RPMI7951 (cell line): Measurements from ENCODE around the gene ELFN2. TPM values are rescaled to one million over a fixed set of nuclear protein-coding genes. Genes with fewer than 3 reads are reported as not detected.

Experiments used
- DNase-seq: peaks from one replicate; pipeline ENCODE4 v3.0.0-alpha.2; 2012; ENCODE audit warnings: low read depth
- total RNA-seq: library from RNA; depleted of rRNA; stranded (reverse); fragments of >200 nt; shearing (Covaris generic); gene quantifications from 2 replicates; pipeline ENCODE4 v1.2.3, GENCODE V29; 2014

Gene ELFN2
- total RNA-seq, 1 experiment from 2014 or later, result under 0.01 TPM

DNA sequence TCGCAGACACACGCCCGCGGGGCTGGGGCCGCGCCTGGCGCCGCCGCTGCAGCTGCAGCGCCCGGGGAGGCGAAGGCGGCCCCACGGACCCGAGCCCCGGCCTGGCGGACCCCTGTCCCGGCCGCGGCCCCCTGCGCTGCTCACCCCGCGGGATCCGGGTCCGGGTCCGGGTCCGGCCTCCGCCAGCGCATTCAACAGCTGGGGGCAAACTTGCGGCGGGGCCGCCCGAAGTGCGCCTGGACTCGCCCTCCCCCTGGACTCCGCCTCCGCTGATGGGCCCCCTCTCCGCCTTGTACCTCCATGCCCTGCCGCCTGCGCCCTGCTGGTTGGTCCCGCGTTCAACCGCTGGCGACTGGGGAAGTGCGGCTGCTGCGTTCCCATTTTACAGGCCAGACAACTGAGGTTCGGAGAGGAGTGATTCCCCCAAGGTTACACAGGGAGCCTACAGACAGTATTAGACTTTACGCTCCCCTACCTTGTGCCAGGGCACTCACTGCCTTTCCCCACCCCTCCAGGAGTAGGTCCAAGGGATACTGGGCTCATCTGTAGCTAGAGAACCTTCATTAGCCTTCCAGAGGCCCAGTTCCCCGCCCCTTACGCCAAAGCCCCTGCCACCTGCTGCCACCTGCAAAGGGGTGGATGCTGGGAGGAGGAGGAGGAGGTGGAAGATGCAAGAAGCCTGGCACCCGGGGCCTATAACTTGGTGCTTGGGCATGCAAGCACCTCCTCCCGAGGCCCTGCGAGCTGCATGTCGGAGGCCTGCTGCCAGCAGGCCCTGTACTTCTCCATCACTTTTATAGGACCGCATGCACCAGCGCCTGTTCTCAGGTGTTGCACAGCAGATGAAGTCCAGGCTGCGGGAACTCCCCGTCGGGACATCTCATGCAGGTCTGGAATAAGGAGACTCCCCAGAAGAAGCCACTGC is 694 bp upstream of the ELFN2 start:
- DNase-seq, result no peak

DNA sequence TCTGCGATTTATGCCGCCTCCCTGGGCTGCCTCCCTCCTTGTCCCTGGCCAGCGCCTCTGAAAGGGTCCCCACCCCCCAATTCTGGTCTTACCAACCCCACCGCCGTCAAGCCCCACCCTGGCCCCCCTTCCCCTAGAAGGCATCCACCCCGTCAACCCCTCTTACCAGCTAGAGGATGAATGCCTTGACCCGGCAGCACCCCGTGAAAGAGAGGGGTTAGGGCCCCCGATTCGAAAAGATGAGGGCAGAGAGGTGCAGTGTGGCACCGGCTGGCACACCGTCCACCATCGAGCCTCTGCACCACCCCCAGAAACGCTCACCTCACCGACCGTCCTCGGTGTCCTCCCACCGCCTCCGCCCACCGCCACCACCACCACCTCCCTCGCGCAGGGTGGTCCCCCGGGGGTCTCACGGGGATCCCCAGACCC is 559 bp downstream of the ELFN2 start:
- no peak for DNase-seq

DNA sequence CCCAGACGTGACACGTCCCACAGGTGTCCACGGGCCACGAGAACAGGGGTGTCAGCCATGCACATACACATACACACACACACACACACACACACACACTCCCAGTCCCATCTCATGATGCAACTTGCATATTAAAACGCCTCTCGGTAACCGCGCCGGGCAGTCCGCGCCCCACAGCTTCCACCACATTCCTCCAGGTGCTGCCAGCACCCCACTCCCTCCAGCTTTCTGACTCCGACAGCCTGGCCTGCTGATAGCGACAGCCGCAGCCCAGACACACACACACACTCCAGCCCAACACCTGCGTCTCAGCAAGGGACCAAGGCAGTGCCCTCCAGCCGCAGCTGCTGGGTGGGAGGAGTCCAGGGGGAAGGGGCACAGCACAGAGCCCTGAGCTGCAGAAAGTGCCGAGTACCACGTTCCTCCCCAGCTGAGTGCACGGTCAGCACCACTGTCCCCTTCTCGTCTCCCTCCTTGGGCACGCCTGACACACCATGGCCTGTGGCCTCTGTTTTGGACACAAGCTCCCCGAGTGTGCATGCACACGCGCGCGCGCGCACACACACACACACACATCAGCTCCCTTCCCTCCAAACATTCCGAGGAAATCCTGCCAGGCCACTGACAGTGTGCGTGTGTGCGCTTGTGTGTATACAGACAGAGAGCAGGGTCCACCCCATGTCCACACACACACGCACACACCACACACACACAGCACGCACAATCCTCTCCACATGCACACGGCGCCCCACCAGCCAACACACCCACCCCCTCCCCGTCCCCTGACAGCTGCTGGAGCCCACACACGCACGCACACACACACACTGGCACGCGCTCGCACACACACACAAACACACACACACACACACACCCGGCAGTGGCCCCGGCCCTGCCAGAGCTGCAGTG is 1.2 kb downstream of the ELFN2 start:
- DNase-seq, result no peak

DNA sequence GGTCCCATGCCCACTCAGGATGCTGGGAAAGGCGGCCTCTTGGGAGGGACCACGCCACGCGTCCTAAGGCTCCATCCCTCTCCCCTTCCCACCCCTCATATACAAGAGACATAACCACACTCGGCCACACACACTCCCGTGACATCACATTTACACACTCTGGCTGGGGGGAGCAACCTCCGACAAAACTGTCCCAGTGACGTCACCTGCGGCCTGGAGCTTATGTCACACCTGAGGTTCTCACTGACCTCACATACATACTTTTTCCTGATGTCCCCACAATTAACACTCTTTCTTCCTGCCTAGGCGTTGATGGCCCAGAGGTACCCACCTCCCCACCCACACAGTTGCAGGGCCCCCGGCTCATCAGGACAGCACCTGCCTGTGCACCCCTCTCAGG is 1.9 kb downstream of the ELFN2 start:
- no peak for DNase-seq

DNA sequence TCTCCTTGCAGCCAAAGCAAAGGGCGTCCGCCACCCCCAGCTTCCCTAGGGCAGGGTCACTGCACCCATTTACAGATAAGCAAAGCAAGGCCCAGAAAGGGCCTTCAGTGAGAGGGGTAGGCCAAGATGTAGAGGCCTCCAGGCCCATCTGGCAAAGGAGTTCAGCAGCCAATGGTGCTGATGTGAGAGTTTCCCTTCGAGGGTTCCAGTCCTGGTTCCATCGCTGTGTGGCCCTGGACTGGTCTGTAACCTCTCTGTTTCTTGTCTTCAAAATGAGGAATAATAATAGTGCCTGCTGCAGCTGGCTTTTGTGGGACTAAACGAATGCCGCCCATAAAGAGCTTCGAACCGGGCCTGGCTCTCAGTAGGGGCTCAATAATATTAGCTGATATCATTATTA is 4.0 kb downstream of the ELFN2 start:
- no peak for DNase-seq

DNA sequence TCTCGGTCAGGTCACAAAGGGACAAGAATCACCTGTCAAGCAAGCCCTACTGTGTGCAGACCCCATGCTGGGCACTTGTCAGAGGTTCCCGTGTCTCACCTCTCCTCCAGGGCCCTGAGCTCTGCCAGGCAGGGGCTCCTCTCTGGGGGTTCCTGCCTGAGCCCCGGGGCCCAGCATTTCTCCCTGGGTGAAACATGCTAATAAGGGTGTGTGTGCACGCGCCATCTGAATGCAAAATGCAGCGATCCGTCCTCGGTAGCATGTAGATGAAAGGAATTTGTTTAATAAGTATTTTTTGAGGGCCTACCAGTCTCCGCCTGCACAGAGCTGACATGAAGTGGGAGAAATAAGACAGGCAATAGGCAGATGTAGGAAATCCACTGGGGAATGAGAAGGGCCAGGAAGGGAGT is 5.8 kb downstream of the ELFN2 start:
- no peak for DNase-seq

DNA sequence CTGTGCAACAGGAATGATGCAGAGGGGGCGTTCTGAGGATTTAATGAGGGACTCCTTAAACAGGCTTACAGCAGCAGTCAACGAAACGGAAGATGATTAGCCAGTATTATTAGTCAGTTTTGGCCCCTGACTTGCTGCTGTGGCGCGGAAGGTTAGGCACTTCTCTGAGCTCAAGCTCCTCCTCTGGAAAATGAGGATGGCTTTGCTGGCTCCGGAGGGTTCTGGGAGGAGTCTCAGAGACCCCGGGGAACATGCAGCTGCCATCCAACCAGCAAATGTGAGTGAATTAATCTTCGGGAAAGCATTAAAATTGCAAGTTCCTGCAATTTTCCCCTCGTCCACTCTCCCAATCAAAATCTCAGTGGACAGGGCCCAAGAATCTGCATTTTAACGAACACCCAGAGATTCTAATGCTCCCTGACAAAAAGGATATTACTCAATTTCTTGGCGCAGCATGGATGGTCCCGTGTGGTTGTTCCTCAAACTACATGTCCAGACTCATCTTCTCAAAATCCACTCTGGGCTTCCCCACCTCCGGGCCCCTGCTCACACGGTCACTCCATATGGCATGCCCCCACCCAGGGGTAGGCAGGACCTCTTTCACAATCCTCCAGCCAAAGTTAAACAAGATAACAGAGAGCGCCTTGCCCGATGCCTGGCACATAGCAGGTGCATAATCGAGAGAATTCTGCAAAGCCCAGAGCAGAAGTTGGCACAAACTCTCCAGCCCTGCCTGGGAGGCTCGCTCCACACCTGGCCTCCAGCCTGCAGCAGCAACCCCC is 6.4 kb downstream of the ELFN2 start:
- no peak for DNase-seq

DNA sequence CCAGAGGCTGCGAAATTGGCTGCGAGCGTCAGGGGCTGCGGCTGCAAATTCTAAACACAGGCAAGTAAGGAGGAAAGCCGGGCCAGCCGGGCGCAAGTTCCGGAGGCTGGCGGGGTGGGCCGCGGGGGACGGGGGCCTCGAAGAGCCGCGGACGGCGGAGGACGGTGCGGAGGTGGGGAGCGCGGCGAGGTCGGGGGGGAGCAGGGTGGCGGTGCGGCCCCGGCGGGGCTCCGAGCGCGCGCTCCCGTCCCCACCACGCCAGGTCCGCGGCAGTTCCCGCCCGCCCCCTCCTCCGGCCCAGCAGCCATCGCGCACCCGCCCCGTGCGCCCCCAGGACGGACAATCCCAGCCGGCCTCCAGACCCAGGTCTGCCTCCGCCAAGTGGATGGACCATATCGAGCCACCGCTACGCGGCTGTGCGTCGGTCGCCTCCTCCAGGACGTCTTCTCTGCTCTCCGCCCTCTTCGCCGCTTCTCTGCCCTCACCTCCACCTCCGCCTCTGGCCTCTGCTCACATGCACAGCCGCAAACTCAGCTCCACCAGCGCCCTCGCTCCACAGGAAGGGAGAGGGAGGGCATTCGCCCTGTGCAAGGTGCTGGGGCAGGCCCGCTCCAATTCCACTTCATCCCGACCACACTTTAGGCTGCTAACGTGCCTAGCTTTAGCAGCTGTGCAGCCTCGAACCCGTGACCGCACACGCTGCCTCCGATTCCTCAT is 7.2 kb downstream of the ELFN2 start:
- DNase-seq, result no peak

DNA sequence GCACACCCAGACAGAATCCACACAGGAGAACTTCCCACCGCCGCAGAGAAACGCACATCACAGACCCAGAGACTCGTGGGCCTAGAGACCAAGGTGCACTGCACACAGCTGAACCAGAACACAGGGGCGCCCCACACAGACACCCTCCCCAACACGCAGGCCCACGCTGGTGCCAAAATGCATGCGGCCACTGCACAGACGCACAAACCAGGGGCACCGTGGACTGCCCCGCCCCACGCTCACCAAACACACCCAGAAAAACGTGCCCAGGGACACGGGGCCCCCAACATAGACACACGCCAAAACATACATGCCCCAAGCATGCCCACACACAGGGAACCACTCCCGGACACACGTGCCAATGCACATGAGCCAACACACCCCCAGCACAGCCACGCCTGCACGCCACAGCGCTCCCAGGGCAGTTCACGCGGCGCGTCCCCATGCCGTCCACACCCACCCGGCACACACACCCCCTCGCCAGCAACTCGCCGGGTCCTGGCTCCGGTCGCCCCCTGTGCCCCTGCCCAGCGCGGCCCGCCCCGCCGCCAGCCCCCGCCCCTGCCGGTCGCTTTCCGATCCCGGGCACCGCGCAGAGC is 7.8 kb downstream of the ELFN2 start:
- no peak for DNase-seq

DNA sequence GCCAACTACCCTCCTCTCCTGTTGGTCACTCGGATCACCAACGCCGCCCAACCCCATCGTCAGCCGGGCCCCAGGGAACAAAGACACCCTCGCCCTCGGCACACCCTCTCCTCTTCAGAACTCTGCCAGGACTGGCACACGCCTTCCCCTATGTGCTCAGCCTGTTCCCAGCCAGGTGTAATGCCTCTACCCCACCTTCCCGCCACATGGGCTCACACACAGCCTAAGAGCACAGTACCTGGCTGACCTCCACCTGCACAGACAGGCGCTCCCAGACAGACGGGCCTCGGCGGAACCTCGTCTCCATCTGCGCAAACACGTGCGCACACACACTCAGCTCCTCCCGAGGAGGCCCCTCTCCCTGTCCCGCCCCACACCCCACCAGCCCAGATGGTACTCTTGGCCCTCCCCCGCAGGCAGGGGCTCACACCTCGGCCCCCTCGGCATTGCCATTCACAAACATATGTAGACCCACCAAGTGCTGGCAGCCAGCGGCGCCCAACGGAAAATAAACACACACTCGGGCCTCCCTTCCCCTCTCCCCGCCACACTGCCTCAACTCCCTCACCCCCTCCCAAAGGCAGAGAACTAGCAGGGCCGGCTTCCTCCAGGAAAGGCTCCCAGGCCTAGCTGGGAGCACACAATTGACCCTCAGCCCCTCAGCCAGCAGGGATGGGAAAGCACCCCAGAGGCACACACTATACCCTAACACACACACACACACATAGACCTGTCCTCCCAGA is 8.5 kb downstream of the ELFN2 start:
- no peak for DNase-seq

DNA sequence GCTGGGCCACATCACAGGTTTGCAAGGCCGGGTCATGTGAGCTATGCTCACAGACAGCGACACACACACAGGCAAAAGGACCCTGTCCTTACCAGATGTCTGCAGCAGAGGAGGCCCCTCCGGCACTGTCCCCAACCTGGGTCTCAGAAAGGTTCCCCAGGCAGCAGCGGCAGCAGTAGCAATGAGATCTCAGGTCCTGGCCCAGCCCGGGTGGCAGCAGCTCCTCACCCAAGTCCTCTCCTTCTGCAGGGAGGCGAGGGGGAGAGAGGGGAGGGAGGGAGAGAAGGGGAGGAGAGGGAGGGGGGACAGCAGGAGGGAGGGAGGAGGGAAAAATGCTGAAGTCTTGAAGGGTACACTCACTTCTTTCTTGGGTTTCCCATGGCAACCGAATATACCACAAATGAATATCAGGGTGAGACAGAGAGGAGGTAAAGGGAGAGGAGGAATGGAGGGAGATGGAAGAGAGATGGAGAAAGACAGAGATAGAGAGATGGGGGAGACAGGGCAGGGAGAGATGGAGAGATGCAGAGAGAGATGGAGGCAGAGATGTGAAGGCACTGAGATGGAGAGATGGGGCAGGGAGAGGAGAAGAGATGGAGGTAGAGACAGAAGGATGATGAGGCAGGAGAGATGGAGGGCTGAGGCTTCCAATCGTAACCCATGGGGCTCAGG is 9.5 kb downstream of the ELFN2 start:
- DNase-seq, result no peak

DNA sequence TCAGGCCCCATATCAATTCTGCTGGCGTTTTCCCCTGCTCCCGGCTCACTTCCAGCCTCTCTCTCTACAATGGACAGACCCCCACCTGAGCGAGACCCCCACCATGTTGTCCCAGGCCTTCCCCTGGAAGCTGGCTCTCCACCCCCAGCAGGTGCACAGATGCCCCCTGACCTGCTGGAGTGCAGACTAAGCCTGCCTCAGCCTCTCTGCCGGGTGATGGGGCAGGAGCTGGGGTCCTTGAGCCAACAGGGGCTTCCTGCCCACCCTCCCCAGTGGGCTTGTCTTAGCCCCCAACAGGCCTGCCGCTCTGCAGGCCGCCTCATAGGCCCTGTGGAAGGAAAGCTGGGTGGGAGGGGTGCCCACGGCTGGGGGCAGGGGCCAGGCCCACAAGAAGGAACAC is 10.0 kb downstream of the ELFN2 start:
- DNase-seq, result no peak

DNA sequence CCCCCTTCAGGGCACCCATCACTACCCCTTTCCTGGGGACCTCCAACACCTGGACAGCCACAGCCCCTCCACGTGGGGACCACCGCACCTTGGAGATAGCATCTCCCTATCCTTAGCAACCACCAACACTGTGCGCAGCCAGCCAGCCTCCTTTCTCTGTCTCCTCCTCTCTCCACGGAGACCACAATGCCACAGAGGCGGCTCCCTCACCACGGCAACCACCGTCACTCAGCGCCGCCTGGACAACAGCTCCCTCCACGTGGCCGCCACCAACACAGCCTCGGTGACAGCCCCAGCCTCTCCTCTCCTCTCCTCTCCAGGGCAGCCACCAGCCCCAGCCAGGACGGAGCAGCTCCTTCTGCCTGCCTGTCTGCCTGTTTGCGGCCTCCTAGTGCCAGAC is 10.5 kb downstream of the ELFN2 start:
- no peak for DNase-seq

DNA sequence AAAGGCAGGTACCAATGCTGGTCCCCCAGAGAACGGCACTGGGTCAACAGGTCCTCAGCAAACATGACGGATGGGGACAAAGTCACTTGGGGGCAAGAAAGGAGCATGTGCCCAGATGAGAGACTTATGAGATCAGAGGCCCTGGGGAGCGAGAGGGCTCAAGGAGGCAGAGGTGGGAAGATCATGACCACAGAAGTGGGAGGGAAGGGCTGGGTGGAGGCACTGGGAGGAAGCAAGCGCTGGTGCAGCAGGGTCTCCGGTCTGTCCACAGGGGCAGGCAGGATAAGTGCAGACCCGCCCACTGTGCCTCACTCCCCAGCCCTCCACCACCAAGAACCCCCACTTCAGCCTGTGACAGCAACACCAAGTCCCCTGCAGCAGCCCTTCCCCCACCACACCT is 10.9 kb downstream of the ELFN2 start:
- no peak for DNase-seq

DNA sequence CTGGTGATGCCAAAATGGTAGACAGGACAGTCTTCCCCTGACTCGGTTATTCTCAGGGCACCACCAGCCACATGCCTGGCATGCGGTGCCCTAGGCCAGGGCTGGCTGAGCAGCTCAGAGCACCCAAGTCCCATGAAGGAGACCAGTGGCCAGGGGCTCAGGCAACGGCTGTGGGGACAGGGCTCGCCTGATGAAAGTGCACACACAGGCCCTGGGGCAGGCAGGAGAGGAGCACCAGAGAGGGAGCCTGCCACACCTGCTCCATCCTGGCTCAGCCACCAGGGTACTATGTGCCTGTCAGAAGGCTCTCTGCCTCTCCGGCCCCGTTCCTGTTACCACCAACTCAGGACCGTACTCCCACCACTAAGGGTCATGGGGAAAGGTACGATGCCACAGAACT is 12.1 kb downstream of the ELFN2 start:
- DNase-seq, result no peak

DNA sequence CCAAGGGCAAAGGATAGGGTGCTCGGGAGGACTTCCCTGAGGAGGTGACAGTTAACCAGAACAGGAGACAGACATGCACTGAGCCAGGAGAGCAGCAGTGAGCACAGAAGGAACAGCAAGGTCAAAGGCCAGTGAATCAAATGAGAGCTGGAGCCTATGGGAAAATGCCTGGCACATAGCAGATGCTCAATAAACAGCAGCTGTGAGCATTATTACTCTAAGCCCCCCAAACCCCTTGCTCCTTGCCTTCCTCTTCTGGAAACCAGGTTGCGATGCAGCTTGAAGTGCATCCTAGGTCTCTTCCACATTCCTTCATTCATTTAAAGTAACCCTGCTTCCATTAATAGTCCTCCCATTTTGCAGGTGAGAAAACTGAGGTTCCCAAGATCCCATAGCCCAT is 13.0 kb downstream of the ELFN2 start:
- DNase-seq, result no peak

DNA sequence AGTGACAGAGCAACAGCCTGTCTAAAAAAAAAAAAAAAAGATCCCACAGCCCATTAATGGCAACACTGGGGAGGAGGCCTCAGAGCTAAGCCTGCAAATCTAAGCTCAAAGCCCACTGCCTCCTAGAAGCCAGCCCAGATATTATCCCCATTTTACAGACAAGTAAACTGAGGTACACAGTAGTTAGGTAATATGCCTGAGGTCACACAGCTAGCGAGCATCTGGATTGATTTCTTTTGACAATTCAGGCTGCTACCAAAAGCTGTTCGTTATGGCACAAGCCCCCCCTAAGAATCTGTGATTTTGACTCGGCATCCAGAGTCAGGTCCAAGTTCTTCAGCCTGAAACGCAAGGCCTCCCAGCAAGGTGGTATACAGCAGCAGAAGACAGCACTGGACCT is 13.7 kb downstream of the ELFN2 start:
- DNase-seq, result no peak

DNA sequence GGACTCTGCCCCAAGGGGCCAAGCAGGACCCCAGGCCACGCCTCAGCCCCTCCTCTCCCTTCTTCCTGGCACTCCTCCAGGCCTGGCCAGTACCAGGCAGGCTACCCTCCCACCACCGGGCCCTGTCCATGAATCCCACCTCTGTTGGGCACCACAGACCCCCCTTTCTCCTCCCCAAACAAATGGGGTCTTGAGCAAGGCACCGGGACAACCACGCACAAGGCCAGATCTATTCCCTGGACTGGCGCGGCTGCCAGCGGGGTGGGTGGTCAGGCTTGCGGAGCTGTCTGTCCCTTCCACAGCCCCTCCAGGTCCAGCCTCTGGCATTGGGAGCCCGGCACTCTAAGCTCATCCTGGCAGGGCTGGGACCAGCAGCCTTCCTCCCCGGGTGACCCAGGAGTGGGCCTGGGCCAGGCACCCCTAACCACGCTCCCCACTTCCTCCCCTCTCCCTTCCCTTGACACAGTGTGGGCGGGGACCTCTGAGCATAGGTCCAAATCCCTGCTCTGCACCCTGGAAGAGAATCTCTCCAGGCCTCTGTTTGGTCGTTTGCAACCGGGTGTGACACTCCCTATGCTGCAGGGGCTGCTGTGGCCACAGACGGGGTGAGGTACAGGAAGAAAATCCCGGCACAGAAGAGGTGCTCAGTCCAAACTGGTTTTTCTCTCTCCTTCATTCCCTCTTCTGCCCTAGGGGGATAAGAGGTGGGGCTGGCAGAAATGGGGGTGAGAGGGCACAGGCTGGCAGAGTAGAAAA is 14.6 kb downstream of the ELFN2 start:
- DNase-seq, result no peak

DNA sequence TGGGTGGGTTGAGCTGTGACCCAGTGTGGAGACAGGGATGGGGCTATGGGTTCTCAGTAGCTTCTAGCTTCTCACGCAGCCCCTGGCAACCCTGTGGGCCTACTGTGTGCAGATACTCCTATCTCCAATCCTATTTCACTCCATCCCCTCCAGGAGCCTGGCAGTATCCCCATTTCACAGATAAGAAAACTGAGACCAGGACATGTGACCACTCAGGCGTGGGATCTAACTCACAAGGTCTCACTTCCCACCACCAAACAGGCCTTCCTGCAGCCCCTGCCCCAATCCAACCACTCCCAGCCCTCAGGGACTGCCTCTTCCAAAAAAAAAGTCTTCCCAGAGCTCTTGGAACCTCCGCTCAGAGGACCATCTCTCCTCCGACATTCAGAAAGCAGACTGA is 15.6 kb downstream of the ELFN2 start:
- DNase-seq, result no peak
